GM21786 (cell line): Measurements from ENCODE around the gene USP49.

ENCODE experiments used
- ATAC-seq: cut with Tn5 transposase; IDR thresholded peaks from one replicate; pipeline ENCODE4 v1.9.1; 2021; ENCODE audit not compliant: unreplicated experiment

The USP49 gene

DNA sequence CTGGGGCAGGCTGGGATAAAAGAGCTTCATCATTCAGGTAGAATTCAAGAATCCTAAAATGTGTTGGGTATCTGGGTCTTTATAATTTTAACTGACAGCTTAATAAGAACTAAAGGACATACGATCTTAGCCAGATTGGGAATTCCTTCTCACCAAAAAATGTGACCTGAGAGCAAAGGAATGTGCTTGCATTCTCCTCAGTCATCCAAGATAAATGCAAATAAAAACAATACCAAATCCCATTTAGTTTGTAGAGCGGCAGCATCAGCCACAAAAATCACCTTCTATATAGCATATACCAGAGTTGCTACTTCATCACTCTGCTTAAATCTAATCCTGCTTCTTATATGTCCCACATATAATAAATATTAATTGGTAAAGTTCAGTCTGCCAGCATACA is 16.9 kb downstream of the USP49 start:
- ATAC-seq, result no peak

- no peak for ATAC-seq
These were observed 18.0 kb downstream of the USP49 start for GRCh38 chr6:41877051-41877680.

GRCh38 chr6:41874741-41875140 is 20.4 kb downstream of the USP49 start:
- ATAC-seq, result no peak

GRCh38 chr6:41872147-41872546 is 23.0 kb downstream of the USP49 start:
- no peak for ATAC-seq

DNA sequence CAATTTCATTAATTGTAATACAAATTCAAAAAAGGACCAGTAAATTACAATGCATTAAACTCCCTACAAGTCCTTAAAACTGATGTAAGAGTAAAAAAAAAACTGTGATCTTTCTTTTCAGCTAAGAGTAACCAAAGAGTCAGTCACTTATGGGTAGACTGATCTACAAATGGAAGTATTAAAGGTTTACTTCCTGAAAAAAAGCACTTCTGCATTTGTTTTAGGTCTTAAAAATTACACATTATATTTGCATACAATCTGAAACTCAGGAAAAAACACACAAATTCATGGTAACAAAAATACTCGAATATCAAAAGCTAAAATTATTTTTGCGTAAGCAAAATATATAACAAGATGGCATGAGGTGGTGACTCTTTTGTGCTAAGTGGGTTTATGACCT is 23.5 kb downstream of the USP49 start:
- no peak for ATAC-seq

DNA sequence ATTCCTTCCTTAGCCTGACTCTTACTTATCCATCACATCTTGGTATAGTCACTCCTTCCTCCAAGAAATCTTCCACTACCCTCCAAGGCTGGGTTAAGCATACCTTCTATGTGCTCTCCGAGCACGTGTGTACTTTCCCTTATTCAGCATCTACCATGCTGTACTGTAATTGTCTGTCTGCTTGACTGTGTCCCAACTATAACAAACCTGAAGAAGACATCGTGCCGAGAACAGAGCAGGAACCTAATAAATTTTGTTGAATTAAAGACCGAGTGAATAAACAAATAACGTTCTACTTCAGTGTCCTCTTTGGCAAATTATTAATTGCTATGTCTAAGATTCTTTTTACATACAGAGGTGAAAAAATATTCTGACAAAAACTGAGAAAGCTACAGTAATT is 35.8 kb downstream of the USP49 start:
- no peak for ATAC-seq

DNA sequence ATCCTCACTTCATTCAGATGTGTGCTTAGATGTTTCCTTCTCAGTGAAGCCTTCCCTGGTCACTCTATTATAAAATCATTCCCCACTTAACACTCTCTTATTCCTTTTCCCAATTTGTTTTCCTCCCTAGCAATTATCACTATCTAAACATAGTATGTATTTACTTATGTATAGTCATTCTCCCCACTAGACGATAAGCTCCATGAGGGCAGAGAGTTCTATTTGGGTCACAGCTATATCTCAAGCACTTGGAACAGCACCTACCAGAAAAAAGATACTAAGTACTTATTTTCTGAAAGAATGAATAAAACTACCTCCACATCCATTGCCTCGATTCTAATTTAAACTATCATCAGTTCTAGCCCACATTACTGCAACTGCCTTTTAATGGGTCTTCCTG is 36.5 kb downstream of the USP49 start:
- no peak for ATAC-seq

- ATAC-seq, result no peak
These were observed 44.3 kb downstream of the USP49 start for GRCh38 chr6:41850861-41851260.

DNA sequence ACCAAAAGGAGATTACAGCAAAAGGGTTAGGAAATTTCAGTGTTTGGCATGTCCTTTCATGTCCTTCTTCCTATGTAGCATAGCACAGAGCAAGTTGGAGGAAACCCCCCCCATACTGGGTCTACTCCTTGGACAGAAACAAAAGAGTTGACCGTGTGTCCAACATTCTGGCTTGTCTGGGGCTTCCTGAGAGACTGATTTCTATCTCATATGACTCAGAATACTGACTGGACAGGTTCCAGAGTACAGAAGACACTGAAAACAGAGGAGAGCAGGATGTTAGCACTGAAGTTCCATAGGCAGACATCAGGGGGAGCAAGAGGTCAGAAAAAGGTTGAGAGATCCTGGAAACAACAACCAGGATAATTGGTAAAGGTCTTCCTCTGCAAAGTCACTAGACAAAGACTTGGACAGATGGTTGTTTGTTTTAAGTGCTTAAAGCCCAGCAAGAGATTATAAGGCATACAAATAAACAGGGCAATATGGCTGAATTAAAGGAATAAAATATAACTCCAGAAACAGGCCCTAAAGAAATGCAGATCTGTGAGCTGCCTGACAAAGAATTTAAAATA is 48.4 kb downstream of the USP49 start:
- no peak for ATAC-seq

DNA sequence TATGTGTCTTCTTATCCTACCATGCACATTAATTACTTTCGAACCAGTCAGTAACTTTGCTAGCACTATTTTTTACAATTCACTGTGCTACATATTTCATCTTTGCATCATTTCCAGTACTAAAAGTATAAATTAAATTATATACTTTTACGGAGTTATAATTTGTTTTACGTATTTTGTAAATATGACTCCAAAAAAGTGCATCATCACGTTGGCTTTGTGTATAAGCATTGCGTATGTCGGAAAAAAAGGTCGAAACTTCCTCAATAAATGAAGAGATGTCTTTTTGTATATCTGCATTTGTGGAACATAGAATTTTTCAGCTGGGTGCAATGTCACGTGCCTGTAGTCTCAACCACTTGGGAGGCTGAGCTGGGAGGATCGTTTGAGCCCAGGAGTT is 52.0 kb downstream of the USP49 start:
- no peak for ATAC-seq

DNA sequence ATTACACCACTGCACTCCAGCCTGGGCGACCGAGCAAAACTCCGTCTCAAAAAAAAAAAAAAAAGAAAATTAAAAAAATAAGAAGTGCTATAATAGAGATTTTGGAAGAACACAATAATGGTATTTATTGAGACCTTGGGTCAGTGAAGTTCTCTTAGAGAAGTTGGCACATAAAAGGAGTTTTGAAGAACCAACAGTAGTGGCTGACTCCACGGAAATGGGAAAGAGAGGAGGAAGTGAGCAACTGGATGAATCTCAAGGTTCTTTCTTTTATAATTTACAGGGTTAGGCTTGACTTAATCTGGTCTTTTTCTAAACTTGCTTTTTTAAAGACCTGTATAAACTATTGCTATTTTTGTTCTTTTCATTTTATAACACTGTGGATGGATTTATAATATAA is 54.8 kb downstream of the USP49 start:
- no peak for ATAC-seq

- no peak for ATAC-seq
These were observed 58.5 kb downstream of the USP49 start for GRCh38 chr6:41836660-41837052.

GRCh38 chr6:41836022-41836659 is 59.0 kb downstream of the USP49 start:
- no peak for ATAC-seq

- no peak for ATAC-seq
These were observed 62.9 kb downstream of the USP49 start for GRCh38 chr6:41832263-41832662.

DNA sequence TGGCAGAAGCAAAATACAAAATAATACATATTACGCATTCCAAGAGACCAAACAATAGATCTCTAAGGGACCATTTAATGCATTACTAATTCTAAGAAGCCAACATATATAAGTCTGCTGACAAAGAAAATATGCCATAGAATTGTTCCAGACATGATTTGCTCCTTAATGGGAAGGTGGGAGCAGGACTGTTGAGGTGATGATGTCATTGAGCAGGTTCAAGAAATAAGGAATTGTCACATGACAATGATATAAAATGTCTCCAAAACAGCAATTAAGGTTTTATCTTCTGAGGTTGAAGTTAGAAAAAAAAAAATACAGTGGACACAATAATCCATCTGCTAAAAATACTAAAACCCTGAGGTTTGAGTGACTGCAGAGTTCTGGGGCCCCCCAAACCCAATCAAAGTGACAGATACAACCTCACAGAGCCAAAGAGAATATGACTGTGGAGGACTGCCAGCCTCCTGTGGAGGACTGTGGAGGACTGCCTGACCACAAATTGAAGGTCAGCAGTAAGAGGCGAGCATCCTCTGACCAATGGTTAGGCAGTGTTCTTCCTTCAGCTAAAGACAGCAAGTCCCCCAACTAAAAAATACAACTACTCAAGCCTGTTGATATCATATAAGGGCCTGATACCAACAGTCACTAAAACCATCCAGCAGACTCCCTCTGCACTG is 68.7 kb downstream of the USP49 start:
- ATAC-seq, result no peak

- no peak for ATAC-seq
These were observed 70.3 kb downstream of the USP49 start for GRCh38 chr6:41824571-41825569.

DNA sequence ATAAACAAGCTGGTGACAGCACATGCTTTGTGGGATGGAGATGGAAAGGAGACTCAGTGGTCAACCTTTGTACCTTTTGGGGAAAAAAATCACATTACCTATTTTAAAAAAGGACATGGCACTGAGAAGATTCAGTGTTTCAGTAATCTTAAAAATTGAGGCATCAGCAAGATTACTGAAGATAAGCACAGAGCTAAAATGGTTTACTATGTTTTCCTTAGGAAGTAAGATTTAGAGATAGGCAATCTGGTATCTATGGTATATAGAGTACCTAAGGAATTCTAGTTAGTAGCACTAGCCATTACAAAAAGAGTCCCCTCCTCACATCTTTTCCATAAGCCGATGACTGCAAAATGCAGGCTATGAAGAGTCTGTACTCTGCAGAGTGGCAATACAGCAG is 72.0 kb downstream of the USP49 start:
- ATAC-seq, result no peak

- no peak for ATAC-seq
These were observed 73.2 kb downstream of the USP49 start for GRCh38 chr6:41822021-41822420.

DNA sequence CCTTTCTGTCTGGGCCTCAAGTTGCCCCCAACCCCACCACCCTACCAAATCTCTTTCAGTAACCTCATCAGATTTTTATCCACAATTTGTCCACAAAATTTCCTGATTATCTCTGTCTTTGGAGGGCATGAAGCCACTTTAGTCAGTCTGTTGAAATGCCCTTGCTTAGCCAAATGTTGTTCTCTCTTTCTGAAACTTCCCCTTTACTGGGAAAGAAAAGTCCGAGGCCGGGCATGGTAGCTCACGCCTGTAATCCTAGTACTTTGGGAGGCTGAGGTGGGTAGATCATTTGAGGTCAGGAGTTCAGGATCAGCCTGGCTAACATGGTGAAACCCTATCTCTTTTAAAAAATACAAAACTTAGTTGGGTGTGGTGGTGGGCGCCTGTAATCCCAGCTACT is 73.9 kb downstream of the USP49 start:
- ATAC-seq, result no peak

DNA sequence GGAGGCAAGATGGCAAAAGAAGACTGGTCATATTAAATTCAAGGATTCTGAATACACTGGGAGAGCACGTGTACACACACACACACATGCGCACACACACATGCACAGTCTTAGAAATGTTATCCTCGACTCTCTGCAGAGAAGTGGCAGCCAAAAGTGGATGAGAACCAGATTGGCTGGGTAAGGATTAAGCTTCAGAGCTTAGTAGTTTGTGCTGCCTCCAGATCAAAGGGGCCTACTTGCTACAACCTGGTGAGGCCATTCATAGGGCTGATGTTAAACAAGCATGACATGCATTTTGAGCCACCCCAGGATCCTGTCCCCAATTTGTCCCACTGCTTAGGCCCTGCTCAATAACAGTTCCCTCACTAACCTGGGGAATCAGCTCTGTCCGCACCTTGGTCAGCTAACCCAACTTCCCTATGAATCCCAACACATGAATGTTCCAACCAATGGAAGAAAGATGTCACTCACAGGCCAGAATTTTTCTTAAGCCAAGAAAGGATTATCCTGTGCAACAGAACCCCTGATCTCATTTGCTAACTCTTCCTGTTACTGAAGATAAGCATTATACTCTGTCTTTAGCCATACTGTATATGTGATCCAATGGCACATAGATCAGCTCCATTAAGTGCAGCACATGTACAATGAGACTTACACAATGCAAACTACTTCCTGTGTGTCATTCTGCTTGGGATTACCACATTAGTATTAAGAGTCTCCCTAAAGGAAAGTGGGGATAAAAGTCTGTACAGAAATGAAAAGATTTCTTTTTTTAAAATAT is 76.7 kb downstream of the USP49 start:
- ATAC-seq, result no peak
